ENCODE measurements around the gene TREML1.
"Not testable (repeated sequence)": the region's sequence is repeated elsewhere in the genome, so short reads cannot be mapped to it uniquely, and the experiment has no call there.

The TREML1 gene

DNA sequence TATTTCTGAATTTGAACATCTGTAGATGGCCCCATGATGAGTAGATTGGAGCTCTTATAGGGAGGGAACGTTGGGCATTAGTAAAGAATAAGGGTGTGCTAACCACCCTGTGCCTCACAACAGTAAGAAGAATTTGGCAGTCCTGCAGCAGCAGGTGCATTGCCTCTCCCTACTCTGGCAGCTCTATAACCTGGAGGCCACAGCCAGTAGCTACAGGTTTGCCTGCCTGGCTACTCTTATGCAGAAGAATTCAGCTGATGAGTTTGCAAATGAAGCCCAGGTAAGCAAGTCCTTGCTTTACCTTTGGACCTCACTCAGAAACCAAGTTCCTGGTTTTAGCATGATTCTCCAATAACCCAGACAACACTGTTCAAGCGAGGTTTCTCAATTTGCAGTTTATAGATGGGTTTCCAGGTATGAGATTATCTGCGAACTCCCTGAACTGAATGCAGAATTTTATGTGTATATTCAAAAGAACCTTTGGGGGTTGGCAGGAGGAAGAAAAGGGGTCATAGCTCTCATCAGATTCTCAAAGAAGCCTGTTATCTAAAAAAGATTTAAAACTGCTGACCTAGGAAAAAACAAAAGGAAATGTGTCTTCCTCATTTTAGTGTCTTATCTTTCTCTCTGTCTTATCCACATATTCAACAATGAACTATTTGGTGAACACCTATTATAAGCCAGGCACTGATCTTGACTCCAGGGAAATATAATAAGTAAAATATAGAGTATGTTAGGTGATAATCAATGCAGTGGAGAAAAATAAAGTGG is 18.9 kb downstream of the TREML1 start:
- DNase-seq = no peak

DNA sequence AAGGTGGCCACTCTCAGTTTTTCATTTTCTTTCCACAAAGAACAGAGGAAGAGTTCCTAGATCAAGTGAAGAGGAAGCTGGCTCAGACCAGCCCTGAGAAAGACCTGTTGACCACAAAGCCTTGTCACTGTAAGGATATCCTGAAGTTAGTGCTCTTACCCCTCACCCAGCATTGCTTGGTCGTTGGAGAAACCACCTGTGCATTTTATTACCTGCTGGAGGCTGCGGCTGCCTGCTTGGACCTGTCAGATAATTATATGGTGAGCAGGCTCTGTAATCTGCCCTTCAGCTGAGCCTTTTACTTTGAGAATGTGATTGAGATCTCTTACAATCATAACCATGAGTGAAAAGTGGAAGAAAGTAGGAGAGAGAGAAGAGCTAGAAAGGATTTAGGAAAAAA is 21.9 kb downstream of the TREML1 start:
- DNase-seq = no peak

GRCh38 chr6:41125282-41125681 is 28.9 kb downstream of the TREML1 start:
- DNase-seq = no peak

GRCh38 chr6:41122918-41123317 is 31.2 kb downstream of the TREML1 start:
- DNase-seq = no peak

DNA sequence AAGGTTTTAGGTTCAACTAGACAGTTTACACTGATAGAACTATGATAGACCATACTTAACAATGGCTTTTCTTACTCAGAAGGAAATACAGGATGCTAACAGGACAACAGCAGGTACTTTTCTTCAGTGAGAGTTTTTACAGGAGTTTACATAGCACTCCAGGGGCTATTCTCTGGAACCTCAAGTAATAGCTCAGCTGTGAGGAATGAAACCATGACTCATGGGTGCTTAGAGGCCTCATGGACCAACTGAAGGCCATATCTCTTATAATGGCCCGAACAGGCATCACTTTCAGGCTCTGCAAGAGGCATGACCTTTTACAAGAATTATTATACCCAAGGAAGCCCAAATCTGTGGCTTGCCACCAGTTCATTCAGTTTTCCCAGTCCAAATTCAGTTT is 31.8 kb downstream of the TREML1 start:
- DNase-seq = no peak

- DNase-seq = no peak
Measured at GRCh38 chr6:41120058-41120457, 34.1 kb downstream of the TREML1 start.

GRCh38 chr6:41119508-41119907 is 34.6 kb downstream of the TREML1 start:
- DNase-seq = no peak

- not testable (repeated sequence) for DNase-seq
Measured at GRCh38 chr6:41115027-41115426, 39.1 kb downstream of the TREML1 start.

DNA sequence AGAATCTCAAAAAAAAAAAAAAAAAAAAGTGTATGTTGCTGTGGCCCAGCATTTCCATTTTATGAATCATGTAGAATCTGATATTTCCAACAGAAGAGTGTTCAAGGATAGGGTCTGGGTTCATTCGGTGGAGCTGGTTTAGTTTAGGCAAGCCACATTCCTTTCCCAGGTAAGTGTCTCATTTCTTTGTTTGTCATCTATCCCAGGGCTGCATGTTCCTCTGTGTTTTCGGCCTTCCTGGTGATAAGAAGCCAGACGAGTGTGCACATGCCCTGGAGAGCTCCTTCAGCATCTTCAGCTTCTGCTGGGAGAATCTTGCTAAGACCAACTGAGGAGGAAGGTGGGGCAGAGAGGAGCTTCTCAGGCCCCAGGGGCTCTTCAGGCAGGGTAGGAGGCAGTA is 43.1 kb downstream of the TREML1 start:
- no peak for DNase-seq

GRCh38 chr6:41103847-41104246 is 50.3 kb downstream of the TREML1 start:
- DNase-seq = no peak

DNA sequence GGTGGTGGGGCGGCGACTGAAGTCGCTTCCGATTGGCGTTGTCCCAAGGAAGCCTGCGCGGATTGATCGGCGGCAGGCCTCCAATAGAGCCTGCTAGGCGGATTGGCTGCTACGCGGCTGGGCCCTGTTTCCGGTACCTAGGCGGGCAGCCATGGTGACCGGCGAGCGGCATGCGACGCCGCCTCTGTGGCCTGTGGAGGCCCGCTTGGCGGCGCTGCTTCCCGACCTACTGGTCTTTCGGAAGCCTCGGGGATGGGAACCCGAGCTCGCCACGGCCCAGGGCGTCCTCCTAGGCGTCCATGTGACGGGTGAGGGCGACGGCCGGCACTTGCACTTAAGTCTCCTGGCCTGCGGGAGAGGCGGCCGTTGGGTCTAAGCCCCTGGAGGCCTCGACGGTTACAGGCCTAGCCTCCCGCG is 53.3 kb downstream of the TREML1 start:
- no peak for DNase-seq

Measured in NCI-H748 treated with DMSO at 0.1 percent for 48 hours (cell line).